GM18873 (cell line): ENCODE data around the gene ARPC5.
A peak's percentile ranks its signal among the peaks of the same experiment; 100 is the strongest.
"Not testable (repeated sequence)": the region's sequence is repeated elsewhere in the genome, so short reads cannot be mapped to it uniquely, and the experiment has no call there.

Source experiments
- ATAC-seq: cut with Tn5 transposase; IDR thresholded peaks from one replicate; pipeline ENCODE4 v1.9.1; 2021; ENCODE audit warnings: mild to moderate bottlenecking, moderate library complexity, moderate number of reproducible peaks; ENCODE audit not compliant: unreplicated experiment, low FRiP score

Gene ARPC5

DNA sequence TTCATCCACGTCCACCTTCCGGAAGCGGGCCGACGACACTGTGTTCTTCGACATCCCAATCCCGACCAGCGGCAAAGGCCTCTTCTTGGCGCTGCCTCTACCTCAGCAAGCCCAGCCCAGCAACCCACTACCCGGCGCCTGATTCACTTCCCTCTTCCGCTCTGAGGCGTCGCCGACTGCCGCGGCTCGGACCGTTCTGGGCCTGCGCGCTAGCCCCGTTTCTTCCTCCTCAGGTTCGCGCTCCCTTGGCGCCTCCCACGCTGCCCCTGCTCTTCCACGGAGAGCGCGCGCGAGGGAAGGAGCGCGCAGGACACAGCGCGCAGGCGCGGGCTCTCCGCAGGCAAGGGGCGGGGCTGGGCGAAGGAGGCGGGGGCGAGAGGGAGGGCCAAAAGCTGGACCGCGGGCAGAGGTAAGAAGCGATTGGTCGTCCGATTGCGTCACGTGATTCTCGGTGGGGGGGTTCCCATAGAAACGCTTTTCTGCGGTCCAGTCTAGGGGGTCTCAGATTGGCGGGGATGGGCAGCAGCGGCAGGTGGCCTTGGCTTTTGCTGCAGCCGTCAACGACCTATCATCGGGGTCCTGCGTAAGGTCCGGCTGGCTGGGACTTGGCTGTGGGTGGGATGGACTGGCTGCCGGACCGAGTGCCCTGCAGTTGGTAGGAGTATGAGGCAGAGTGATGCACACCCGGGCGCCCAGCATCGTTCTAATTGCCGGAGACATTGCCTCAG lies at the start of gene ARPC5:
TSS of gene ARPC5 (minus strand) at position 178 of the 728 bp plus-strand sequence. CDS start at position 54, 124 bp downstream.
- ATAC-seq = peak; percentile 66

DNA sequence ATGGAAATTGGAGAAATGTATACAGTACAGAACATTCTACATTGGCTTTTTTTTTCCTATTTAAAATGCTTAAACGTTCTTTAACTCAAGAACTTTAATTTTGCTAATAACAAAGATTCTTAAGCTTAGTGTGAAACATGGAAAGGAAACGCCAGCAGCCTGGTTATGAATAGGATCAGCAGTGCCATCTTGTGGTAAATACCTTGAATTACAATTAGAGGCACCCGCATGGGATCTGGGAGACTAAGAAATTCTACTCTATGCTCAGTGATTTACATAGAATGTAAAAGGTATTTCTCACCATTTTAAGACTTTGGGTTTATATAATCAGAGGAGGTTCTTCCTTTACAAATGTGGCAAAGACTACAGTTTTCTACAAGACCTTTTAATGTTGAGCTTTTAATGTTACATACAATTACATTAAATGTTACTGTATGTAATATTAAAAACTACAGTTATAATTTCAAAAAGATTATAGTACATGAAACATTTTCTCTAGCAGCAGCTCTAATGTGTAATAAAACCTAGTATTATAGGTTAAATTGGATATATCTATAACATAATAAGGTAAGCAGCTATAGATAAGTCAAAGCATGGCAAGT lies 49.6 kb upstream of the ARPC5 start:
- ATAC-seq = no peak

DNA sequence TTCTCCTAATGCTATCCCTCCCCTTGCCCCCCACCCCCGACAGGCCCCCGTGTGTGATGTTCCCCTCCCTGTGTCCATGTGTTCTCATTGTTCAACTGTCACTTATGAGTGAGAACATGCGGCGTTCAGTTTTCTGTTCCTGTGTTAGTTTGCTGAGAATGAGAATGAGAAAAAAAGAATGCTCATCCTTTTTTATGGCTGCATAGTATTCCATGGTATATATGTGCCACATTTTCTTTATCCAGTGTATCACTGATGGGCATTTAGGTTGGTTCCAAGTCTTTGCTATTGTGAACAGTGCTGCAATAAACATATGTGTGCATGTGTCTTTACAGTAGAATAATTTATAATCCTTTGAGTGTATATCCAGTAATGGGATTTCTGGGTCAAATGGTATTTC lies 43.8 kb upstream of the ARPC5 start:
- not testable (repeated sequence) for ATAC-seq

DNA sequence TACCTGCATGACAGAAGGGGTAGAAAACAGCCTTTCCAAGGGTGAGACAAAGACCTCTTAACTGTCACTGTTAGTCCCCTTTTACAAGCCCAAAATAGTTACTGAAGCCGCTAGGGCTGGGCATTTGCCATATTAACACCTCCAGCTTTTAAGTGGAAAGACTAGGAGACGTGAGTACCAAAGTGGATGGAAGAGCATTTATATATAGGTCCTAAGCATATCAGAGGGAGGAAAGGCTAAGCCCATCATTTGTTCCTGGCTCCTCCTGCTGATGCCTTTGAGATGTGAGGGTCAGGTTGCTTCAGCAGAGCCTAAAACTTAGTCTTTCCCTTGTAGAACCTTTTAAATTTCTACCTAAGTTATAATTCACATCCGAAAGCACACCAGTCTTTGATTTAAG lies 43.2 kb upstream of the ARPC5 start:
- ATAC-seq = no peak

DNA sequence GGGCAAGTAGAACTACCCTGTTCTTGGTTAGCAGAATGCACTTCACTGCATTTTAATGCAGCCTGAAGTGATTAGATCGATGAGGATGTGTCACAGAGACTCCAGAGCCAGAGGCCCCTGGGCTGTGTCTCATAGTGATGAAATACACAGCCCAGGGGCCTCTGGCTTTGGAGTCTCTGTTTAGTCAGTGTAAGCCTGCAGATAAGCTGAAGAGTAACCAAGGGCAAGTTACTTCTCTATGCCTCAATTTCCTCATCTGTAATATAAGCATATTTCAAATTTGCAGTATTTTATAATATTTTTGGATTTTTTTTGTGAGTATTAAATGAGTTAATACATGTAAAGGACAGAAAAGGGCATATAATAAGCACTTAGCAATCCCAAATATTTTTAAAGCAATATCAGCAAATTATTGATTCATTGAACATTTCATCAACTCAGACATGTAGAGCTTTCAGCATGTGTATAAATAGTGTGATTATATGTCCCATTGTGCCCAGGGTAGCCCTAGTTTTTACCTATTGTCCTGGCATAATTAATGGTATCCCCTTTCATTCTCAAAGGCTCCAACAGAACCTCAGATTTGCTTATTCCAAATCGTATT lies 41.1 kb upstream of the ARPC5 start:
- ATAC-seq = no peak

DNA sequence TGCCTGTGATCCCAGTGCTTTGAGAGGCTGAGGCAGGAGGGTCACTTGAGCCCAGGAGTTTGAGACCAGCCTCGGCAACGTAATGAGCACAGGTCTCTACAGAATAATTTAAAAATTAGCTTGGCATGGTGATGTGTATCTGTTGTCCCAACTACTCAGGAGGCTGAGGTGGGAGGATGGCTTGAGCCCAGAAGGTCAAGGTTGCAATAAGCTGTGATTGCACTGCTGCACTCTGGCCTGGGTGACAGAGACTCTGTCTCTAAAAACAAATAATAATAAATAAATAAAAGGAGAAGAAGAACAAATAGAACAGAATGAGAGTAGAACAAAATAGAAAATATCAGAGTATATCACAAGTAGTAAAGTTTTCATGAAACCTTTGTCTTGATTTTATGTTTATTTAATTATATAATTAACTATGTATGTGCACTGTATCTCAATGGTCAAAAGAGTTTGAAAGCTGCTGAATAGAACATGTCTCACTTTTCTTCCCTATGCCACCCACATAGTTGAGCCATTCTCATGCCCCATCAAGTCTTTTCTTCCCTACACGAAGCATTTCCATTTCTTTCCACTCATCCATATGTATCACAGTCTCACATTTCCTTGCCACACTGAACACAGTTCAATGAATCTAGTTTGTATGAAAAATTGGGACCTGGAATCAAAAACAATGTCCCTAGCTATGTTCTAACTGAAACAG lies 40.5 kb upstream of the ARPC5 start:
- ATAC-seq = no peak

DNA sequence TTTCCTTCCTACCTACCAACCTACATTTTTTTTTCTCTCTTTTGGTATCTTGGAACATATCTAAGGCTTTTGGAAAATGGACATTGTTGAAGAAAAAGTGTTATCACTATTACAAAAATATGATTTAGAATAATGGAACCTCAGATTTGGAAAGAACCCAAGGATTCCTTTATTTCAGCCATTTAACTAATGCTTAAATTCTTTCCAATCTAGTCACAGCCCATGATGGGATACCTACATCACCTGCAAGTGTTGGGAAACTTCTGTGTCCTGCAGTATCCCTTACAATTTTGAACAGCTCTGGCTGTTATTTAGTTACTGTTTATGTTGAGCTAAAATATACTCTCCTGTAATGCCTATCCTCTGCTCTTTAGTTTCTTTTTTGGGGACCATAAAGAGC lies 39.8 kb upstream of the ARPC5 start:
- ATAC-seq = no peak

DNA sequence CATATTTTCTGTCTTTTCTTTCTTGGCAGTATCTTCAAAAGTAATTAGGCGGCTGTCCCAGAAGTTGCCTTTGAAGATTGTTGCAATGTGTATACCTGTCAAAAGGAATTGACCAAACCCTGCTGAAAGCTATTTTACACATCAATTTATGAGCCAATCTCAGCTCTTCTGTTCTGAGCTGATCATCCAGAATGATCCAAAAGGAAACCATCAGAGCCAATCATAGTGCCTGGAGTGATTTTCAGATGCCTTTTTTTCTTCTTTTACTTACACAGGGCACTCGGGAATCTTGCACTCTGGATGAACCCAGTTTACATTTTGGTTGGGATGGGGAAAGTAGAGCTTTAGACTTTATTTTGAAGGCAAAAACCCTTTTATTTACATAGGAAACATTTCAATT lies 39.3 kb upstream of the ARPC5 start:
- ATAC-seq = no peak

DNA sequence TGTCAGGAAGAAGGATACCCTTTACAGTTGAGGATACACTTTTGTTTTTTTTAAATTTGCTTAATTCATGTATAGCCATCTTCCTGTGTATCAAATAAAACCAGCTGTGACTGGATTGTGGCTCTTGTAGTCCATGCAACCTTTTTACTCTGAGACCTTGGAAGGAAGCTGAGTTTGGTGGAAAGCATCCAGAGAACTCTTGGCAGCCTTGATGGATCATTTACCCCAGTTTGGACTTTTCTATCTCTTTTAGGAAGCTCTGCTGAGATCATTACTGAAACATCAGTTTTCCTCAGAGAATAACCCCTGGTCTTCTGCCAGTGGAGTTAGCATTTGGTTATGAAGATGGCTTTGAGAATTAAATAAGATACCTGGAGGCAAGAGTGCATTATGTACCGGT lies 38.8 kb upstream of the ARPC5 start:
- no peak for ATAC-seq

DNA sequence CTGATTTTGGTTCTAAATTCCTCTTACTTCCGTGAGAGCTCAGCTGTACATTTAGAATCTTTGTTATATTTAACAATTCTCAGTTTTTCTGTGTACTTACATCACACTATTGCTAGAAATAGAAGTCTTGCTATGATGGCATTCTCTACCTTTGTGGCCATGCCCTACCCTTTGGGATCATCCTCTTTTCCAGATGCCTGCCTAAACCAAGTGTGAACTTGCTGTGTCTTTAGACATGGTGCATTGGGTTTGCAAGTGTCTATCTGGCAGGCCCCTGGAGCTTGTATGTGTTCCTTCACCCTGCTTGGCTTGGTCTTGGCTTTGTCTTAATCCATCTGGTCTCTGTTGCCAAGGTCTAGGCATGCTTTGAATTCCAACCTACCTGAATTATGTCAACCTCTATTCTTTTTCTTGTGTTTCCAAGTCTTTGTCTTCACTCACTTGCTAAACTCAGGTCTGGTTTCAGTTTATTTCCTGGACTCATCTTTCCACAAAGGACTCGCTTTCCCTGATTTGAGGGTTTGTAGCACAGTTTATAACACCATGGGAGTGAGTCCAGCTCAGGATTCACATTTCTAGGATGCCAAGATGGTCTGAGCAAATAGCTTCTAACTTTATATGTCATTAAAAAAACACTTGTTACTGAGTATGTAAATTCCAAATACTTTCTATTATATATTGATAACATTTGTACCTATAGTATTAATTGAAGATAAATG lies 38.2 kb upstream of the ARPC5 start:
- no peak for ATAC-seq

DNA sequence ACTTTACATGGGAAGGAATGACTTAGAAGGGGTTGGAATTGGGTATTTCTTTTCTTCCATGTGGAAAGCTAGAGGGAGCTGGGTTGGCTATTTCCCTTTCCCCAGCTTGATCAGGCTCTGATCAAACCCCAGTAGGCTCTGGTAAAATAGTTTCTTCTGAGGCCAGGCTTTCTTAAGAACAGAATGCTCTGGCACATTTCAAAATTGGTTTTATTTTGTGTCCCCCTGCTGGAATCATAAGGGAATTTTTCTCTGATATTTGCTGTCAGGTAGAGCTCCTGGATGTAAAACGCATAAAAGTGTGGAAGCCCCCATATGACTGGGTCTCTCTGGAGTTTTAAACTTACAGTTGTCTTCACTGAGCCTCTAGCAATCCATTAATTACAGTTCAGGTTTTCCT lies 34.6 kb upstream of the ARPC5 start:
- no peak for ATAC-seq

DNA sequence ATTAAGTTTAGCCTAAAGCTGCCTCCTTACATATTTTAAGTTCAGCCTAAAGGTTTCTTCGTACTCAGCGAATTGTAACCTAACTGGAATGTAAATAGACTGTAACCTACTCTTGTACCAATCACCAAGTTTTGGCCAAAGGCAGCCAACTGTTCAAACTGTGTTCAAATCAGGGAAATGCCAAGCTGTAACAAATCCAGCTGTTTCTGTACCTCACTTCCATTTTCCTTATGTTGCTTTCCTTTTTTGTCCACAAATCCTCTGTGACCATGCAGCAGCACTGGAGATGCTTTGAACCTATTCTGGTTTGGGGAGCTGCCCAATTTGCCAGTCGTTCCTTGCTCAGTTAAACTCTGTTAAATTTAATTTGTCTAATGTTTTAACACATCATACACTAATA lies 20.8 kb upstream of the ARPC5 start:
- ATAC-seq = no peak

DNA sequence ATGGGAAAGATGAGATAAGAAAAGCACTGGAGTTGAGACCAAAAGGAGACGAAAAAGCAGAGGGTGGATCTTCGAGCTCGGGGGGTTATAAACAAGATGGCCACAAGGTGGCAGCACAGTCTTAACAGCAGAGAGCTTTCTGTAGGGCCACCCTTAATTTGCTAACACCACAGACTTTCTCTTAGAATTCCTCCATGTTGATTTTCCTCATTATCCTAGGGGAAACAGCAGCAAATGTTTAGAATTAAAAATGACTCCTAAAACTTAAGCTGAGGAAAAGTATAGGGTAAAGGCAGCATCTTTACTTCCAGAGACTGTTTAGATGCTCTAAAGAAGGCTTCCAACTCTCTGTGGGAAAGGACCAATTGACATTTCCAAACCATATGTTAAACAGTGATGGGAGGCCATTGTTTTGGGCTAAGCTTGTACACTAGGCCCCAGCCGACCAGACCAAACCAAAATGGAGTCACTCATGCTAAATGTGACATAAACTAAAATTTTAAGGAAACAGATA lies 20.0 kb upstream of the ARPC5 start:
- peak; percentile 72 for ATAC-seq

DNA sequence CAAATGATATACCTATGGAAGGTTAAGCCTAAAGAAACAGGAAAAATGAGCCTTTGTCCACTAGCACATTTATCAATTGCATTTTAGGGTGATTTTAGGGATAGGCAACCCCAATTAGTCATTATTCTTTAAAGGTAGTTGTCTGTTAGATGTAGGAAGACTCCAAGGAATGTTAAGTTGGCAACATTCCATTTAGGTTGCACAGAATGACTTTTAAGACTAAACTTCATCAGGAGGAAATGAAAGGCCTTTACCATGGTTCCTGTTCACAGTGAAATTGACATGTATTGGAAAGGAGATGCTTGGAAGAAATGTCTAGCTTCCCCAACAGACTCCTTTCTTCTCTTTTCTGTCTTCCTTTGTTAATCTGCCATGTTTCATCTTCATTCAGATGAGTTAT lies 19.1 kb upstream of the ARPC5 start:
- ATAC-seq = no peak

DNA sequence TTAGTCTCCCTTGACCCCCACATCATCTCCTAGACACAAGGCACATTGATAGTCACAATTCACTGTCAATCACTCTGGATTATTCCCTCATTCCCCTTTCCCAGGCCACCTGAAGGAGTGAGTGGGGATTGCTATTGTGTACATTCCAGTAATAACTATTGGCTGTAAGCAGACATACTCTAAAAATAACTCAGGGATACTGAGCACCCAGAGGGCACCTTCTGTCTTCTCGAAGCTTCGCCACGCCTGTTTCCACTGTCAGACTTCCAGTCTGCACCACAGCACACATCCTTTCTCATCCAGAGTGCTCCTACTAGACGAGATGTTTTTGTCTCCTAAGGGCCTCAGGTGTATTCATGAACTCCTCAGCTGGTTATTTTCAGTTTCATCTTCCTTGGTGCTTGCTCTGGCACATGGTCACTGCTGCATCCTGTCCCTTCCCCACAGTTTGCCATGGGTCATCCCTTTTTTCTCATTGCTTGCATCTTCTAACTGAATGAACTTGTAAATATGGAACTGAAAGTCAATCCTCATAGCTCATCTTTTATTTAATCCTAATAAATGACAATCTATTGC lies 18.4 kb upstream of the ARPC5 start:
- ATAC-seq = no peak

DNA sequence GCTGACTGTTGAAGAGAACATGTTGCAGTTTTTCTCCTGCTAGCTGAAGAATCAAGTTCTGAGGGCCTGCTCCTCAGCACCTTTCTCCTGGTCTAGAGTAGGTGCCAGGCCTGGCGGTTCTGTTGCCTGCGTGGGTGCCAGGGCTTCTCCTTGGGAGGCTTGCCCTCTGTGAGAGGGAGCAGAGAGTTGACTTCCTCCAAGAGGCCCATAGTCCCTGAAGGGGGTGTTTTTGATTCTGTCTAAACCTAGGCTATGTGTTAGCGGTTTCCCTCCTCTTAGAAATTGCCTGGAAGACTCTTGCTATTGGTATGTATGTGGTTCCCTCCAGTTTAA lies 17.8 kb upstream of the ARPC5 start:
- no peak for ATAC-seq

DNA sequence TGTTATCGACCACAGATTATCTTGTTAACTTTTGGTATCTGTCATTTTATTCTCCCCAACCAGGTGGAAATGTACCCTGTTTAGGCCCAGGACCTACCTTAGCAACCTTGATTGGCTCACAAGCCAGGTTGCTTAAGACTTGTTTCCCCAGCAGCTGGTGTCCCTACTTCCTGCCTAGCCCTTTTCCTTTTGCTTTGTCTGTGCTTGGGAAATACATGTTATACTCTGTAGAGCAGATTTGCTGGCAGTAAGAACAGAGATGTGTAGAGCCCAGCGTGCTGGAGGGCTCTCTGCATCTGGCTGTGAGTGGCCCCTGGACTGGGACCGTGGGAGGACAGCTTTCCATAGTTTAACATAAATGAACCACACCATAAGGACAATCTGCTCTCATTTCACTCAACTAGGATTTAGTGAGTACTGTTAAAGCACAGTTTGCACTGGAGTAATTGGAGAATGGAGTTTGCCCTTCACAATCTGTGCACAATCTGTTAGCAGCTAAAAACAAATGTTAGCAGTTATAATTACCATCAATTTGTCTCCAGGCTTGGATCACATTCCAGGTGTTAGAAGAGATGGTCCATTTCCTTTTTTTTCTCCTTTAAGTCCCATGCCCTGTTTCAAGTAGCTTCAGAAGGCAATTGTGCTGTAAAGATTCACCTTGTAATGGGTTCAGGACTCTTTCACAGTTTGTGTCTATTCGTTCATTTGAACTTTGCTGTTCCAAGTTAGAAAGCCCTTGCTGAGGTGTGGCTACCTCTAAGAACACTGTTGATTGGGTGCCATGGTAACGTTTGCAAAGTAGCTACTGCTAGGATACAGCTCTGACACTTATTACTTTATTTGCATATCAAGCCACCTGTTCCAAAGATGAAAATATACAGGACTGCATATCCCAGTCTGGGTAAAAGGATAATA lies 17.2 kb upstream of the ARPC5 start, which contains the start of gene APOBEC4:
TSS of gene APOBEC4 (minus strand) at position 770 of the 915 bp plus-strand sequence. CDS start 4,535 bp downstream, outside the sequence.
- ATAC-seq = no peak

DNA sequence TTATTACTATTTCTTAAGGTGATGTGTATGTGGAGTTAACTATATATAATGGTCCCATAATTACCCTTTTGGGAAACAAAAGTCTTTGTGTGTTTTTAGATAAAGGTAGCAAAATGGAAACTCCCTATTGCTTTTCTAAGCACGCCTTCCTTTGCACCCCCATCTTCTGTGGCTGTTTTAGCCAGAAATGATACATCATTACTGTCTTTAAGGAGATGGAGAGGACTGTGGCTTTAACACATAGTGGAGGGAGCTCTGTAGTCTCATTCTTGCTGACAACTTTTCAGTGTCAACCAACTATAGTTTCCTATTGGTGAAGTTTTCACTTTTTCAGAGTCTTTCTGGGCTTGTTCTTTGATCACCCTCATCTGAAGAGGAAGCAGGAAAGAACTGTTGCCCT lies 16.5 kb upstream of the ARPC5 start:
- ATAC-seq = no peak

DNA sequence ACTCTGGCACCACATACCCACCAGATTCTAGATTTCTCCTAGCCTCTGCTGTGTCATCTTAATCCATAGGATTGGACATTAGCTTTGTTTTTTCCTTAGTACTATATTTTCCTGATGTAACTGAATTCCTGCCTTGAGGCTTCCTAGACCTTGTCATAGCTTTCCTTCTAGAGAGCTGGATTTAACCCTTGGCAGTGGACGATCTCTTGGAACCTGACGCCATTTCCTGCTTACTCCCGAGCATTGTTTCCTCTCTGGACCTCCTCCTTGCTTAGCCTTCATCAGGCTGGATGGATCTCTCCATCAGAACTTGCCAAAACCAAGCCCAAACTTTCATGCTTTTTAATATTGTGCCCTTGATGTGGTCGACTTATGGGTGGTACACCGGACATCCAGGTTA lies 16.0 kb upstream of the ARPC5 start:
- ATAC-seq = no peak
